ENCODE measurements around the gene RUNX2. TPM values are rescaled to one million over a fixed set of nuclear protein-coding genes. Genes with fewer than 3 reads are reported as not detected.
A peak's percentile ranks its signal among the peaks of the same experiment; 100 is the strongest.

RUNX2 gene
- total and polyA plus RNA-seq, 10 of the 15 experiments (the other 5 are each of a cell fraction or from before 2014, with no cell fraction given) = 0.01 to 0.77 (median 0.15) TPM; not detected in 3

GRCh38 chr6:45436544-45437438 lies 108.7 kb downstream of the RUNX2 start (continued):
- TF ChIP-seq MTA3 (IDR thresholded peaks at IDR 0.05; ENCODE audit: borderline replicate concordance, low read length) (no peak), HDAC6 (IDR thresholded peaks at IDR 0.05; ENCODE audit: unreplicated experiment) (no peak), JUNB (IDR thresholded peaks at IDR 0.05) (0 out of 2 replicates have a peak, but pooled peaks have one; percentile 12), EP300 (IDR thresholded peaks at IDR 0.05; ENCODE audit: borderline replicate concordance in 1 of 2, control insufficient read depth in 1 of 2, low read depth in 2 of 2, low read length in 2 of 2) (0 out of 4 replicates have a peak, but pooled peaks of 1 of the 2 experiments have one; percentile 15), HDAC2 (IDR thresholded peaks at IDR 0.05) (no peak)

GRCh38 chr6:45437439-45437815 lies 109.3 kb downstream of the RUNX2 start:
- ChIA-PET POLR2A (no interaction called here), CTCF (interaction anchor here (1.1 kb wide), 1 partner anchor 519 kb away, joined by 3 read pairs; no protein-coding TSS in a partner anchor), SMC1A (ENCODE audit: uncharacterized antibody, unreplicated experiment) (no interaction called here), RAD21 (ENCODE audit: unreplicated experiment) (no interaction called here)
- WGBS (ENCODE audit: insufficient coverage, insufficient replicate concordance, low lambda C conversion rate, missing lambda C conversion rate) = 78% methylated on average over 3 of the region's 3 CpGs
- no peak overlapping the region for H3K9ac ChIP-seq (ENCODE audit: control insufficient read depth, insufficient read depth, low read length)
- in situ Hi-C loops (cut with MboI) (no loop called here), intact Hi-C loops (cut with micrococcal nuclease; ENCODE audit: unreplicated experiment) (no loop called here)
- no peak overlapping the region for H3K4me3 ChIP-seq
- H3K79me2 ChIP-seq (ENCODE audit: control insufficient read depth, insufficient read depth, low read length) = no peaks in the 10 kb centered on the region
- H3K4me1 ChIP-seq (ENCODE audit: control insufficient read depth, insufficient read depth, low read length) = no peaks in the 10 kb centered on the region
- H3K27me3 ChIP-seq (replicated peaks in 1 of 2; ENCODE audit: control insufficient read depth in 2 of 2, insufficient read depth in 2 of 2, low read length in 1 of 2) = no peaks in the 10 kb centered on the region; a peak in 2 of 4 replicates
- H3K27ac ChIP-seq (ENCODE audit: control insufficient read depth, insufficient read depth) = no peak overlapping the region
- BruUV-seq (replicated peaks) = no TSS peak
- no peaks in the 10 kb centered on the region for H3K9me3 ChIP-seq (replicated peaks; ENCODE audit: control insufficient read depth, insufficient read depth, low read length)
- no peak overlapping the region for H3K4me2 ChIP-seq (ENCODE audit: control insufficient read depth, insufficient read depth)
- no peaks in the 10 kb centered on the region for H4K20me1 ChIP-seq (ENCODE audit: control insufficient read depth, insufficient read depth)
- no peak overlapping the region for H2AFZ ChIP-seq (ENCODE audit: control insufficient read depth, low read depth, low read length)
- no peak for FAIRE-seq
- no peak for DNase-seq (ENCODE audit: low read depth, low spot score)
- no peak for ATAC-seq
- no peaks in the 10 kb centered on the region for H3K36me3 ChIP-seq (ENCODE audit: control insufficient read depth in 2 of 2, insufficient read depth in 2 of 2, low read length in 1 of 2)
- no peak for TF ChIP-seq KAT2A (conservative IDR thresholded peaks at IDR 0.05; ENCODE audit: control insufficient read depth, low read depth, low read length)
- no peak for TF ChIP-seq ZNF274 (IDR thresholded peaks at IDR 0.05; ENCODE audit: insufficient read depth, insufficient read length)
